Measurements from ENCODE around the gene JKAMP.

JKAMP gene

DNA sequence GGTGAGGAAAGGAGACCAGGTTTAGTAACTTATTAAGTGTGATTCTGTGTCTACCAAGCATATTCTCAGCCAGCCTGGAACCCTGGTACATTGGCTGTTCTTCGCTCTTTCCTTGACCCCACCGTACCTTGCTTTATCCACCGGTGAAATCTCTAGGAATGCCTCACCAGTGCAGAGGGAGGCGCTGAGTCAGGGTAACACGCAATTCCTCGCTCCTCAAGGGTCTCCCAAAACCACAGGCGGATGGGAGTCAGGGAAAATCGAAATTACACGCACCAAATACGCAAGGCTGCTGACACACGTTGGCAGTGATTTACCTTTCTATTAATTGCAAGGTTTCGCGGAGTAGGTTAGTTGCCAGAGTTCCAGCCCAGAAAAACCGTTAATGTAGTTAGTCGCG is 954 bp upstream of the JKAMP start:
- peak overlapping the region; percentile 80 for H2BK15ac ChIP-seq (ENCODE audit: low read depth, poor library complexity, severe bottlenecking)
- H3K9me3 ChIP-seq (ENCODE audit: control insufficient read depth, low read length): no peaks in the 10 kb centered on the region
- peaks cover 6% of the 10 kb centered on the region for H3K4me1 ChIP-seq (ENCODE audit: control insufficient read depth, insufficient read depth, low read depth, low read length)
- peak overlapping the region; percentile 99 for H4K91ac ChIP-seq (ENCODE audit: low read length)
- peak overlapping the region; percentile 71 to 89 for H3K4ac ChIP-seq (ENCODE audit: low read depth in 1 of 2, low read length in 2 of 2)
- peak overlapping the region; percentile 16 to 95 for H3K14ac ChIP-seq (ENCODE audit: low read length in 2 of 2)
- peak overlapping the region; percentile 97 for H3K9ac ChIP-seq (ENCODE audit: low read length)
- H3K27ac ChIP-seq (ENCODE audit: low read length, poor library complexity, severe bottlenecking): peak overlapping the region; percentile 95
- peak overlapping the region; percentile 94 for H2BK120ac ChIP-seq (ENCODE audit: low read depth, low read length)
- peak overlapping the region; percentile 46 for H2AFZ ChIP-seq (ENCODE audit: low read depth, low read length)
- peak overlapping the region; percentile 93 to 98 for H3K18ac ChIP-seq (ENCODE audit: low read depth in 1 of 2, low read length in 2 of 2)
- H3K36me3 ChIP-seq (ENCODE audit: control insufficient read depth in 1 of 2, insufficient read depth in 2 of 2, low read depth in 1 of 2, low read length in 2 of 2): peaks cover under 1 to 32% of the 10 kb centered on the region in 2 experiments
- H3K23ac ChIP-seq (ENCODE audit: low read length in 2 of 2): peak overlapping the region in 1 of 2 experiments; percentile 89
- H3K4me2 ChIP-seq (ENCODE audit: low read length, poor library complexity, severe bottlenecking): peak overlapping the region; percentile 73
- peaks cover 2% of the 10 kb centered on the region for H3K79me1 ChIP-seq (replicated peaks; ENCODE audit: low read length, poor library complexity, severe bottlenecking)
- H3K27me3 ChIP-seq (ENCODE audit: control insufficient read depth in 1 of 2, insufficient read depth in 1 of 2, low read length in 2 of 2): no peaks in the 10 kb centered on the region
- peak overlapping the region; percentile 99 for H4K8ac ChIP-seq (ENCODE audit: low read length)
- peak overlapping the region; percentile 96 for H2BK5ac ChIP-seq (ENCODE audit: low read depth, low read length, poor library complexity, severe bottlenecking)
- peak overlapping the region; percentile 93 for H2AK5ac ChIP-seq (ENCODE audit: low read length, severe bottlenecking)
- peak; percentile 78 for DNase-seq
- peak overlapping the region; percentile 70 to 79 for H2BK12ac ChIP-seq (ENCODE audit: low read length in 2 of 2)
- peak overlapping the region; percentile 93 for H3K4me3 ChIP-seq (ENCODE audit: insufficient read depth in 1 of 2, low read depth in 1 of 2, low read length in 2 of 2)
- WGBS: 0% methylated on average over 16 of the region's 16 CpGs

DNA sequence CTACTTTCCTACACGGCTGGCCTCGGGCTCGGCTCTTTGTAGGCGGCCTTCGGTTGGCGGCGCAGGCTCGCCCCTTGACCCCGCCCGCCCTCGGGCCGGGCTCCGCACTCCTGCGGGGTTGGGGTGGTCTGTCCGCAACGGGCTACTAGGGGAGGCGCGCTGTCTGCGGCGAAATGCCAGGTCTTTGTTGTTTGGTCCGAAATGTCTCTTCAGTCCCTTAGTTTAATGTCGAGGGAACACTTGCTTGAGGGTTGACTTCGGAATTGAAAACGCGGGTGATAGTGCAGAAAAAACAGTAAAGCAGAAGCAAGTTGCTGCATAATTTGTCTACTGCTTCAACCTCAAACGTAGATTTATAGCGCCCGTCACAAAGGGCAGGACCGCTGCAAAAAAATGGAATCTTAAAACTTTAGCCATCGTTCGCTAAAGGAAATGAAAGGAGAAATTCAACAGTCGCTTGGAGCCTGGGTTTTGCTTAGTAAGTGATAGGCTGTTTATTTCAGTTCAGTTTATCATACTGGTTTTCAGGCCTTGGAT is 390 bp downstream of the JKAMP start:
- no peak overlapping the region for H3K23ac ChIP-seq (ENCODE audit: low read length in 2 of 2)
- peak overlapping the region; percentile 100 for H2BK15ac ChIP-seq (ENCODE audit: low read depth, poor library complexity, severe bottlenecking)
- H4K8ac ChIP-seq (ENCODE audit: low read length): peak overlapping the region; percentile 59
- peak overlapping the region; percentile 93 for H3K27ac ChIP-seq (ENCODE audit: low read length, poor library complexity, severe bottlenecking)
- peaks cover 4% of the 10 kb centered on the region for H3K79me1 ChIP-seq (replicated peaks; ENCODE audit: low read length, poor library complexity, severe bottlenecking)
- peak overlapping the region; percentile 18 for H4K91ac ChIP-seq (ENCODE audit: low read length)
- no peak overlapping the region for H2BK12ac ChIP-seq (ENCODE audit: low read length in 2 of 2)
- peak overlapping the region; percentile 94 to 97 for H3K18ac ChIP-seq (ENCODE audit: low read depth in 1 of 2, low read length in 2 of 2)
- H2AK5ac ChIP-seq (ENCODE audit: low read length, severe bottlenecking): no peak overlapping the region
- H3K14ac ChIP-seq (ENCODE audit: low read length in 2 of 2): no peak overlapping the region
- H3K4ac ChIP-seq (ENCODE audit: low read depth in 1 of 2, low read length in 2 of 2): peak overlapping the region in 1 of 2 experiments; percentile 83
- peak overlapping the region; percentile 98 for H2BK120ac ChIP-seq (ENCODE audit: low read depth, low read length)
- H2BK5ac ChIP-seq (ENCODE audit: low read depth, low read length, poor library complexity, severe bottlenecking): peak overlapping the region; percentile 68
- peak overlapping the region; percentile 53 for H3K4me2 ChIP-seq (ENCODE audit: low read length, poor library complexity, severe bottlenecking)
- H3K9ac ChIP-seq (ENCODE audit: low read length): peak overlapping the region; percentile 97
- H3K27me3 ChIP-seq (ENCODE audit: control insufficient read depth in 1 of 2, insufficient read depth in 1 of 2, low read length in 2 of 2): no peaks in the 10 kb centered on the region
- no peaks in the 10 kb centered on the region for H3K9me3 ChIP-seq (ENCODE audit: control insufficient read depth, low read length)
- peaks cover 6% of the 10 kb centered on the region for H3K4me1 ChIP-seq (ENCODE audit: control insufficient read depth, insufficient read depth, low read depth, low read length)
- peak overlapping the region; percentile 66 for H2AFZ ChIP-seq (ENCODE audit: low read depth, low read length)
- under 1% methylated on average over 32 of the region's 32 CpGs for WGBS
- peak overlapping the region; percentile 93 for H3K4me3 ChIP-seq (ENCODE audit: insufficient read depth in 1 of 2, low read depth in 1 of 2, low read length in 2 of 2)
- no peak for DNase-seq
- H3K36me3 ChIP-seq (ENCODE audit: control insufficient read depth in 1 of 2, insufficient read depth in 2 of 2, low read depth in 1 of 2, low read length in 2 of 2): peaks cover 2 to 35% of the 10 kb centered on the region in 2 experiments

DNA sequence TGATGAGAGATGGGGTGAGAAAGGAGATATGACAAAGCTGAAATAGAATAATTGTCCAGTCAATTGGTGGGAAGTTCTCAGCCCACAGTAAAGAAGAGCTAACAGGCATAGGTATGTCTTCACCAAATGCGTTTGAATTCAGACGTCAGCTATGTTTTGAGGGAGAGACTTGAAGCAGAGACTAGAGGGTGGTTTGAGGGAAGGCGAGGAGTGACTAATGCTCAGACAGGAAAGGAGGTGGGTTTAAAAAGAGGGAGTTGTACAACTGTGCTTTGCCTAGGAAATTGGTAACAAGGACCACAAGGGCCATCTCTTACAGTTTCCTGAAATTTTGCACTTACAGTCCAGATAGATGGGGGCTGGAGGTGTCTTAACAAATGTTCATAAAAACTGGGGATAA is 6.4 kb downstream of the JKAMP start:
- WGBS: 87% methylated on average over 3 of the region's 3 CpGs
- Histone ChIP-seq H2AFZ (ENCODE audit: low read depth, low read length) (no peak overlapping the region), H3K9me3 (ENCODE audit: control insufficient read depth, low read length) (no peaks in the 10 kb centered on the region), H3K18ac (ENCODE audit: low read depth in 1 of 2, low read length in 2 of 2) (no peak overlapping the region), H3K9ac (ENCODE audit: low read length) (no peak overlapping the region), H3K23ac (ENCODE audit: low read length in 2 of 2) (no peak overlapping the region), H2AK5ac (ENCODE audit: low read length, severe bottlenecking) (no peak overlapping the region), H3K4me1 (ENCODE audit: control insufficient read depth, insufficient read depth, low read depth, low read length) (no peaks in the 10 kb centered on the region), H3K79me1 (replicated peaks; ENCODE audit: low read length, poor library complexity, severe bottlenecking) (peaks cover 24% of the 10 kb centered on the region), H2BK120ac (ENCODE audit: low read depth, low read length) (no peak overlapping the region), H3K36me3 (ENCODE audit: control insufficient read depth in 1 of 2, insufficient read depth in 2 of 2, low read depth in 1 of 2, low read length in 2 of 2) (peaks cover 13 to 83% of the 10 kb centered on the region in 2 experiments), H2BK12ac (ENCODE audit: low read length in 2 of 2) (no peak overlapping the region), H2BK5ac (ENCODE audit: low read depth, low read length, poor library complexity, severe bottlenecking) (no peak overlapping the region), H3K4me2 (ENCODE audit: low read length, poor library complexity, severe bottlenecking) (no peak overlapping the region), H4K91ac (ENCODE audit: low read length) (no peak overlapping the region), H3K27me3 (ENCODE audit: control insufficient read depth in 1 of 2, insufficient read depth in 1 of 2, low read length in 2 of 2) (no peaks in the 10 kb centered on the region), H3K4me3 (ENCODE audit: insufficient read depth in 1 of 2, low read depth in 1 of 2, low read length in 2 of 2) (no peak overlapping the region), H3K14ac (ENCODE audit: low read length in 2 of 2) (no peak overlapping the region), H2BK15ac (ENCODE audit: low read depth, poor library complexity, severe bottlenecking) (no peak overlapping the region), H3K27ac (ENCODE audit: low read length, poor library complexity, severe bottlenecking) (no peak overlapping the region), H3K4ac (ENCODE audit: low read depth in 1 of 2, low read length in 2 of 2) (no peak overlapping the region), H4K8ac (ENCODE audit: low read length) (no peak overlapping the region)
- no peak for DNase-seq

DNA sequence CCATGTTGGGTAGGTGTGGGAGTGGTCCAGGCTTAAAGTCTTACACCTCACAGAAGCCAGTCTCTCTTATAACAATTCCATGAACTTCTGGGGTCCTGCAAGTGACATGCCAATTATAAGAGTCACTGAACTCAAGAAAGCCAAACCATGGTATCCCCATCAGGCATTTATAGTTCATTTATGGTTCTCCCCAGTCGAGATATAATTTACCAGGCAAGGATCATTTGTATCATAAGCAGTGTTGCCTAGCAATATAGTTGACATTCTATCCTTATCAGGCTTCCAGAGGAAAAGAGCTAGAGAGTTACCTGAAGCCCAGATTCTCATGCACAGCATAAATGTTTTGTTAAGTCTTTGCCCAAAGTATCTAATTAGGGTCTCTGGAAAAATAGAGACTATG is 8.1 kb downstream of the JKAMP start:
- no peak overlapping the region for H2BK120ac ChIP-seq (ENCODE audit: low read depth, low read length)

More for the DNA sequence above, 8.1 kb downstream of the JKAMP start:
- Histone ChIP-seq H2AFZ (ENCODE audit: low read depth, low read length) (no peak overlapping the region), H3K14ac (ENCODE audit: low read length in 2 of 2) (no peak overlapping the region), H3K18ac (ENCODE audit: low read depth in 1 of 2, low read length in 2 of 2) (no peak overlapping the region), H3K4me3 (ENCODE audit: insufficient read depth in 1 of 2, low read depth in 1 of 2, low read length in 2 of 2) (no peak overlapping the region), H3K9me3 (ENCODE audit: control insufficient read depth, low read length) (no peaks in the 10 kb centered on the region), H3K36me3 (ENCODE audit: control insufficient read depth in 1 of 2, insufficient read depth in 2 of 2, low read depth in 1 of 2, low read length in 2 of 2) (peaks cover 13 to 92% of the 10 kb centered on the region in 2 experiments), H4K91ac (ENCODE audit: low read length) (no peak overlapping the region), H2BK12ac (ENCODE audit: low read length in 2 of 2) (no peak overlapping the region), H3K23ac (ENCODE audit: low read length in 2 of 2) (no peak overlapping the region), H2BK5ac (ENCODE audit: low read depth, low read length, poor library complexity, severe bottlenecking) (no peak overlapping the region), H4K8ac (ENCODE audit: low read length) (no peak overlapping the region), H2BK15ac (ENCODE audit: low read depth, poor library complexity, severe bottlenecking) (no peak overlapping the region), H3K4ac (ENCODE audit: low read depth in 1 of 2, low read length in 2 of 2) (no peak overlapping the region), H3K9ac (ENCODE audit: low read length) (no peak overlapping the region), H2AK5ac (ENCODE audit: low read length, severe bottlenecking) (no peak overlapping the region), H3K79me1 (replicated peaks; ENCODE audit: low read length, poor library complexity, severe bottlenecking) (peaks cover 26% of the 10 kb centered on the region), H3K27me3 (ENCODE audit: control insufficient read depth in 1 of 2, insufficient read depth in 1 of 2, low read length in 2 of 2) (no peaks in the 10 kb centered on the region), H3K4me2 (ENCODE audit: low read length, poor library complexity, severe bottlenecking) (no peak overlapping the region), H3K4me1 (ENCODE audit: control insufficient read depth, insufficient read depth, low read depth, low read length) (no peaks in the 10 kb centered on the region), H3K27ac (ENCODE audit: low read length, poor library complexity, severe bottlenecking) (no peak overlapping the region)
- no CpG with 5 or more reads among the region's 1 CpG for WGBS
- DNase-seq: no peak

Measured in mesenchymal stem cell (in vitro differentiated cells and primary cell).